Activated T-helper 2 cell treated with anti-CD3 and anti-CD28 coated beads, Interferon-gamma antibody, Interleukin-2, Interleukin-4, amounts not matched to agents 10 μg/mL and 5 μg/mL and 100 μg/mL, durations not matched to agents 14 hours and 24 hours and 36 hours (primary cell): Measurements from ENCODE around the gene PIK3CB. TPM values are rescaled to one million over a fixed set of nuclear protein-coding genes. Genes with fewer than 3 reads are reported as not detected.
A peak's percentile ranks its signal among the peaks of the same experiment; 100 is the strongest.
"Not testable (repeated sequence)": the region's sequence is repeated elsewhere in the genome, so short reads cannot be mapped to it uniquely, and the experiment has no call there.

ENCODE experiments used
- DNase-seq: peaks from one replicate; pipeline ENCODE4 v3.0.0; 2021; ENCODE audit warnings: low spot score
- H3K27ac Mint-ChIP-seq: one replicate; pipeline ENCODE4 v1.8.0; 2021; ENCODE audit warnings: mixed read lengths
- H3K27me3 Mint-ChIP-seq: one replicate; pipeline ENCODE4 v1.8.0; 2021; ENCODE audit warnings: low read depth, mixed read lengths
- H3K36me3 Mint-ChIP-seq: one replicate; pipeline ENCODE4 v1.8.0; 2021; ENCODE audit warnings: low read depth, mixed read lengths
- H3K4me1 Mint-ChIP-seq: one replicate; pipeline ENCODE4 v1.8.0; 2021; ENCODE audit warnings: low read depth, mixed read lengths
- H3K4me3 Mint-ChIP-seq: one replicate; pipeline ENCODE4 v1.8.0; 2021; ENCODE audit warnings: low read depth, mild to moderate bottlenecking, moderate library complexity, mixed read lengths
- H3K9me3 Mint-ChIP-seq: one replicate; pipeline ENCODE4 v1.8.0; 2021; ENCODE audit warnings: mixed read lengths
- intact Hi-C: fragments of 100-400 bp; cut with micrococcal nuclease; formaldehyde crosslinking; loops from one replicate; pipeline ENCODE4 v1.15.1; 2023
- total RNA-seq: library from RNA; stranded (reverse); gene quantifications from 2 replicates; pipeline ENCODE4 v1.2.3, GENCODE V29; 2022

PIK3CB gene
- total RNA-seq, 1 donor from 2014 or later = 19.2 TPM

GRCh38 chr3:138761002-138761401, 73.7 kb downstream of the PIK3CB start:
- no peak for DNase-seq
- Mint-ChIP-seq H3K36me3 (peaks cover 30% of the 10 kb centered on the region), H3K27me3 (no peaks in the 10 kb centered on the region), H3K4me1 (peaks cover 25% of the 10 kb centered on the region), H3K4me3 (no peak overlapping the region), H3K27ac (peak overlapping the region; percentile 79), H3K9me3 (peaks cover 4% of the 10 kb centered on the region)
- intact Hi-C loops = loop anchor here (1.0 kb wide), 1 partner anchor 155 kb away; no protein-coding TSS in a partner anchor

- DNase-seq = no peak
- intact Hi-C loops = no loop called here
- Mint-ChIP-seq H3K4me3 (no peak overlapping the region), H3K9me3 (no peaks in the 10 kb centered on the region), H3K27ac (no peak overlapping the region), H3K4me1 (peaks cover 7% of the 10 kb centered on the region), H3K36me3 (peaks cover 4% of the 10 kb centered on the region), H3K27me3 (no peaks in the 10 kb centered on the region)
Observed at GRCh38 chr3:138748190-138748589, 86.5 kb downstream of the PIK3CB start.

GRCh38 chr3:138747225-138747624, 87.5 kb downstream of the PIK3CB start:
- H3K36me3 Mint-ChIP-seq = peaks cover 4% of the 10 kb centered on the region
- H3K9me3 Mint-ChIP-seq = no peaks in the 10 kb centered on the region
- H3K4me1 Mint-ChIP-seq = peaks cover 2% of the 10 kb centered on the region
- intact Hi-C loops = no loop called here
- no peak for DNase-seq
- no peak overlapping the region for H3K27ac Mint-ChIP-seq
- H3K27me3 Mint-ChIP-seq = no peaks in the 10 kb centered on the region
- H3K4me3 Mint-ChIP-seq = no peak overlapping the region

DNA sequence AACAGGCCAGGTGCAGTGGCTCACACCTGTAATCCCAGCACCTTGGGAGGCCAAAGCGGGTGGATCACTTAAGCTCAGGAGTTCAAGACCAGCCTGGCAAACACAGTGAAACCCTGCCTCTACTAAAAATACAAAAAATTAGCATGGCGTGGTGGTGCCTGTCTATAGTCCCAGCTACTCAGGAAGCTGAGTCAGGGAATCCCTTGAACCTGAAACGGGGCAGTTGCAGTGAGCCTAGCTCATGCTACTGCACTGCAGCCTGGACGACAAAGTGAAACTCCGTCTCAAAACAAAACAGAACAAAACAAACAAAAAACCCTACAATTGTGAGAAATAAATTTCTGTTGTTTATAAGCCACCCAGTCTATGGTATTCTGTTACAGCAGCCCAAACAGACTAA, 94.7 kb downstream of the PIK3CB start:
- DNase-seq = no peak
- Mint-ChIP-seq H3K27me3 (no peaks in the 10 kb centered on the region), H3K4me1 (peaks cover 9% of the 10 kb centered on the region), H3K9me3 (no peaks in the 10 kb centered on the region), H3K27ac (no peak overlapping the region), H3K4me3 (no peak overlapping the region), H3K36me3 (peaks cover 13% of the 10 kb centered on the region)
- intact Hi-C loops = no loop called here

DNA sequence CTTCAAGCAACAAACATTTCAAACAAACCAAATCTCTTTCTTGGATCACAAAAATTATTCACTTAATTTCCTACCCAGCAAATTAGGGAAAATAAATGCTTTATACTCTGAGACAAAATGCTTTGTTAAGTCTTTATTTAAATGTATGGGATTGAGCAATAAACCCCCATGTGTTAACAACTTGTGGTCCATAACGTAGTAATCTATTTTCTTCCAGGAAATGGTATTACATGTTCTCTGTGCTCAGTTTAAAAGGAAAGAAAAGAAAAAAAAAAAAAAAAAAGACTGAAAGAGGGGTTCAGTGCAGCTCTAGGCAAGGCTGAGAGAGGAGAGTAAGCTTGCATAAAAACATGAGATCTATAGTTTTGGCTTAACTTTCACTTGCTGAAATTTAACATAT, 102.3 kb downstream of the PIK3CB start:
- Mint-ChIP-seq H3K36me3 (peaks cover 14% of the 10 kb centered on the region), H3K4me3 (no peak overlapping the region), H3K27ac (no peak overlapping the region), H3K9me3 (no peaks in the 10 kb centered on the region), H3K4me1 (no peaks in the 10 kb centered on the region), H3K27me3 (no peaks in the 10 kb centered on the region)
- DNase-seq = no peak
- intact Hi-C loops = no loop called here

- Mint-ChIP-seq H3K27ac (no peak overlapping the region), H3K4me1 (peaks cover 16% of the 10 kb centered on the region), H3K27me3 (no peaks in the 10 kb centered on the region), H3K9me3 (no peaks in the 10 kb centered on the region), H3K36me3 (peaks cover 5% of the 10 kb centered on the region), H3K4me3 (no peak overlapping the region)
- intact Hi-C loops = no loop called here
- DNase-seq = no peak
Observed at GRCh38 chr3:138726946-138727730, 107.6 kb downstream of the PIK3CB start.

DNA sequence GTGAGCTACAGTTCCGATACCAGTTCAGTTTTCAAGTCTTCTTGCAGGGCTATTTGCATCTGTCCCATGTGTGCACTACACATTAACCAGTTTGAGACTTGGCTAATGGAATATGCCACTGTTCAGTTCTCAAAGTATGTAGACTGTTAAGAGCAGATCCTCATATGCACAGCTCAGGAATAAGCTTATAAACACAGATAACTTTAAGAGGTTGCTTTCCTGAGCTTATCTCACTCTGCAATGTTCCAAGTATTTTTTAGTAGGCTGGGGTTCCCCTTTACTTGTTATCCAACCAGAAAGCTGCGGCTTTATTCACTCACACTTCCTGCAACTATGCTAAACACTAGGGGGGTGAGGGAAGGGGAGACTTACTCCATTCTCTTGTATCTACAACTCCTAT, 108.7 kb downstream of the PIK3CB start:
- peak overlapping the region; percentile 28 for H3K27ac Mint-ChIP-seq
- H3K4me3 Mint-ChIP-seq, H3K27me3 Mint-ChIP-seq, H3K36me3 Mint-ChIP-seq, H3K9me3 Mint-ChIP-seq, DNase-seq, intact Hi-C loops: not testable (repeated sequence)
- peaks cover 16% of the 10 kb centered on the region for H3K4me1 Mint-ChIP-seq

DNA sequence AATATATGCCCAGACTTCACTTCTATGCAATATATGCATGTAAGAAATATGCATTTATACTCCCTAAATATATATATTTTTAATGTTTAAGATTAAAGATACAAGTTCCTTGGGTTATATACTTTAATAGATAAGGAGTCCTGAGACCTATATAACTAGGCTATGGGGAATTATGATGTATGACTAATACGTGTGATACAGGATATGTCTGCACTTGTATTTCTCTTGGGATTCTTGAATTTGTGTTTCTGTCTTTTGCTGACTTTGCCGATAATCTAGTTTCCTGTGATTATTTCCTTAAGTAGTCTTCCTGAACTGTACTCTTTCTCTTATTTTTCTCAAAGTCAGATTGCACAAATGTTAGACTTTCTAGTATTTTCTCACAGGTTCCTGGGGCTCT, 109.6 kb downstream of the PIK3CB start:
- no peak overlapping the region for H3K27ac Mint-ChIP-seq
- no peak for DNase-seq
- peaks cover 2% of the 10 kb centered on the region for H3K36me3 Mint-ChIP-seq
- H3K27me3 Mint-ChIP-seq = no peaks in the 10 kb centered on the region
- H3K4me1 Mint-ChIP-seq = peaks cover 16% of the 10 kb centered on the region
- H3K9me3 Mint-ChIP-seq = no peaks in the 10 kb centered on the region
- intact Hi-C loops = no loop called here
- H3K4me3 Mint-ChIP-seq = no peak overlapping the region

DNA sequence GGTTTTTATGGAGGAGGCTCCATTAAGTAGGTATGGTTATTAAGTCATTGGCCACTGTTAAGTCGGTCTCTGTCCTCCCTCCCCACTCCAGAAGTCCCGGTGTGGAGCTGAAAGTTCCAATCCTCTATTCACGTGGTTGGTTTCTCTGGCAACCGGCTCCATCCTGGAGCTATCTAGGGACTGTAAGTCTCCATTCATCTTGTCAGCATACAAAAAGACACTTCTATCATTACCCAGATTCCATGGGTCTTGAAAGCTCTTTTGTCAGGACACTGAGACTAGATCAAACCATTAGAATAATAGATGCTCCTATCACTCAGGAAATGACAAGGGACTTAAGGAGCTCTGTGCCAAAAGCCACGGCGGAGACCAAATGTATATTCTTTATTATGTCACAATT, 110.3 kb downstream of the PIK3CB start:
- Mint-ChIP-seq H3K9me3 (no peaks in the 10 kb centered on the region), H3K4me1 (peaks cover 16% of the 10 kb centered on the region), H3K27ac (no peak overlapping the region), H3K4me3 (no peak overlapping the region), H3K36me3 (peaks cover 1% of the 10 kb centered on the region), H3K27me3 (no peaks in the 10 kb centered on the region)
- DNase-seq = no peak
- intact Hi-C loops = no loop called here

GRCh38 chr3:138718849-138719248, 115.9 kb downstream of the PIK3CB start:
- intact Hi-C loops = no loop called here
- H3K4me3 Mint-ChIP-seq = no peak overlapping the region
- H3K9me3 Mint-ChIP-seq = no peaks in the 10 kb centered on the region
- H3K27me3 Mint-ChIP-seq = no peaks in the 10 kb centered on the region
- DNase-seq = no peak
- H3K36me3 Mint-ChIP-seq = peaks cover 6% of the 10 kb centered on the region
- H3K4me1 Mint-ChIP-seq = peaks cover 11% of the 10 kb centered on the region
- no peak overlapping the region for H3K27ac Mint-ChIP-seq

- peaks cover 8% of the 10 kb centered on the region for H3K4me1 Mint-ChIP-seq
- H3K27me3 Mint-ChIP-seq = no peaks in the 10 kb centered on the region
- peaks cover 9% of the 10 kb centered on the region for H3K36me3 Mint-ChIP-seq
- no peak for DNase-seq
- no peaks in the 10 kb centered on the region for H3K9me3 Mint-ChIP-seq
- no peak overlapping the region for H3K27ac Mint-ChIP-seq
- no peak overlapping the region for H3K4me3 Mint-ChIP-seq
- intact Hi-C loops = no loop called here
Observed at GRCh38 chr3:138717348-138717747, 117.4 kb downstream of the PIK3CB start.

GRCh38 chr3:138712086-138712485, 122.6 kb downstream of the PIK3CB start:
- no peaks in the 10 kb centered on the region for H3K9me3 Mint-ChIP-seq
- no peak overlapping the region for H3K27ac Mint-ChIP-seq
- peaks cover 10% of the 10 kb centered on the region for H3K36me3 Mint-ChIP-seq
- H3K4me1 Mint-ChIP-seq = no peaks in the 10 kb centered on the region
- DNase-seq = no peak
- H3K27me3 Mint-ChIP-seq = no peaks in the 10 kb centered on the region
- H3K4me3 Mint-ChIP-seq = no peak overlapping the region
- intact Hi-C loops = no loop called here

DNA sequence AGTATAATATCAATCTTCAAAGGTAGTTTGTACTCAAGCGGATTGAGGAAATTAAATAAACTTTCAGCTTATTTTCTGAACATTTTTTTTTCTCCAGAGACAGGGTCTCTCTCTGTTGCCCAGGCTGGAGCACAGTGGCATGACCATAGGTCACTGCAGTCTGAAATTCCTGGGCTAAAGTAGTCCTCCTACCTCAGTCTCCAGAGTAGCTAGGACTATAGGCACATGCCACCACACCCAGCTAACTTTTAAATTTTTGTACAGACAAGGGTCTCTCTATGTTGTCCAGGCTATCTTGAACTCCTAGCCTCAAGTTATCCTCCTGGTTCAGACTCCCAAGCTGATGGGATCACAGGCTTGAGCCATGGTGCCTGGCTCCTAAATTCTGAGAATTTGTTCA, 129.1 kb downstream of the PIK3CB start:
- no peak overlapping the region for H3K27ac Mint-ChIP-seq
- H3K4me3 Mint-ChIP-seq = no peak overlapping the region
- no peaks in the 10 kb centered on the region for H3K4me1 Mint-ChIP-seq
- no peaks in the 10 kb centered on the region for H3K27me3 Mint-ChIP-seq
- peaks cover 7% of the 10 kb centered on the region for H3K36me3 Mint-ChIP-seq
- intact Hi-C loops = no loop called here
- no peak for DNase-seq
- no peaks in the 10 kb centered on the region for H3K9me3 Mint-ChIP-seq
